NT2/D1 (cell line): ENCODE measurements around the gene RASD1.

ENCODE experiments used
- YY1 ChIP-seq: IDR thresholded peaks from 2 replicates; pipeline ENCODE4 v1.6.1; 2011; ENCODE audit not compliant: insufficient read length, insufficient read depth
- ZNF274 ChIP-seq: IDR thresholded peaks from 2 replicates; pipeline ENCODE4 v1.6.1; 2011; ENCODE audit warnings: mild to moderate bottlenecking, low read depth, low read length

DNA sequence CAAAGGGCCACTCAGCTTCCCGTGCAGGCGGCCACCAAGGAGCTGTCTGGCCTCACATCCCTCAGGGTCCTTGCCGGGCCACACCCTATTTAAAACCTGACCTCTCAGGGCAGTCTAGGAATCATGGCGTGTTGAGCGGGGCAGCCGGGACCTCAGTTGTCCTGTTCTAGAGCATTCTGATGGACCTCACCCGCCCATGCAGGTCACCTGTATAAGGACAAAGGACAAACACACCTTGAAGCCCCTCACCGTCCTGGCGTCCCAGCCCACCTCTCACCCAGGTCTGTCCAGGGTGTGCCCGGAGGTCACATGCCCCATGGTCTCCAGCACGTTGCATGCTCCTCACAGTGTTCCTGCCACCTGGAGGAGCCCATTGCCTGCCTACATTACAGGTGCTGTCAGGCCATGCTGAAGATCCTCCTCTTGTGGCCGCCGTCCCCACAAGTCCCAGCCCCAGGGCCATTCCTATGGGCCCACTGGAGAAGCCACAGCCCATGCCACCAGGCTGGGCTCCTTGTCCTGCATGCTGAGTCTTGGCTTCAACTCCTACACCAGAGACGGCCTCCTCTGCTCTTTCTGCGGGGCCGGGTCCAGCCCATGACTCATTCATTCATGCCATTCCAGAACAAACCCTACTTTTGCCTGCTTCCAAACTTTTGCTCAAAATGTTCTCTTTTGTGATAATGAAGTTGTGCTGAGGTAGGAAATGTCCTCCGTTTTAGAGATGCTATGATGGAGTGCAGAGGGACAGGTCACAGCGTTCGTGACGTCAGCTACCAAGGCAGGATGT is 49.0 kb upstream of the RASD1 start:
- TF ChIP-seq ZNF274, result no peak
- TF ChIP-seq YY1, result no peak
